Measurements from ENCODE around the gene SLC29A4.

- TF ChIP-seq POLR2A (IDR thresholded peaks at IDR 0.05) (no peak), CTCF (IDR thresholded peaks at IDR 0.05) (no peak)
These were observed 67.4 kb downstream of the SLC29A4 start for GRCh38 chr7:5350174-5350463.

All from adrenal gland (tissue), 5 donors.